HepG2 (cell line): ENCODE data around the gene CHKA. TPM values are rescaled to one million over a fixed set of nuclear protein-coding genes. Genes with fewer than 3 reads are reported as not detected.

Experiments used
- ATAC-seq: fragments of 200-7000 bp; cut with Tn5 transposase; 3 replicates; pipeline ENCODE4 v1.9.1; 2020; ENCODE audit warnings: mild to moderate bottlenecking, moderate library complexity
- BruUV-seq: library from RNA; stranded (reverse); fragments of 400-500 nt; replicated peaks from 2 replicates; lab custom pipeline; 2021; lab: Mats Ljungman, UMichigan
- CTCF ChIA-PET: fragments of 300-600 bp; formaldehyde crosslinking; extraction: SDS; loops from one replicate; lab custom pipeline; 2021; ENCODE audit warnings: low total read pairs, inconsistent platforms, low intra/inter-chr PET ratio; lab: Yijun Ruan, JAX
- POLR2A ChIA-PET: fragments of 350-600 bp; sonication (Branson Sonifier 250); formaldehyde crosslinking; loops from one replicate; lab custom pipeline; 2020; ENCODE audit warnings: antibody characterized with exemption, inconsistent platforms; lab: Yijun Ruan, JAX
- DNase-seq: peaks from one replicate; pipeline ENCODE4 v3.0.0-alpha.2; 2015; ENCODE audit warnings: low spot score
- FAIRE-seq: peaks from 3 replicates; lab custom pipeline; 2011; peaks lifted over from hg19 to GRCh38; lab: Jason Lieb, UNC
- H2AFZ ChIP-seq: one replicate; pipeline ENCODE4 v1.6.1; 2011; ENCODE audit warnings: low read length, inconsistent platforms
- H3K27ac ChIP-seq: fragments of 300-600 bp; 3 replicates; pipeline ENCODE4 v1.8.0; 2011; ENCODE audit warnings: mixed run types, mild to moderate bottlenecking, mixed read lengths, low read length, inconsistent platforms; ENCODE audit not compliant: insufficient read depth; ENCODE audit errors: extremely low read length
- H3K27me3 ChIP-seq, 2 experiments: fragments of 200-600 bp in 1 of 2; 2 replicates in 1 of 2; 3 replicates in 1 of 2; pipeline versions ENCODE4 v1.6.0 to v1.8.0; 2011; ENCODE audit warnings: low read length in 2 of 2, mild to moderate bottlenecking in 2 of 2, moderate library complexity in 2 of 2, inconsistent platforms in 1 of 2; ENCODE audit not compliant: insufficient read depth in 2 of 2, control insufficient read depth in 1 of 2
- H3K36me3 ChIP-seq, 2 experiments: fragments of 200-600 bp in 1 of 2; replicated peaks in 1 of 2; 2 replicates in 1 of 2; 3 replicates in 1 of 2; pipeline versions ENCODE4 v1.5.1 to v1.8.0; 2011; ENCODE audit warnings: low read length in 2 of 2, inconsistent platforms in 1 of 2; ENCODE audit not compliant: insufficient read depth in 2 of 2, control insufficient read depth in 1 of 2
- H3K4me1 ChIP-seq: 2 replicates; pipeline ENCODE4 v1.5.1; 2012; ENCODE audit warnings: low read length, inconsistent platforms; ENCODE audit not compliant: insufficient read depth
- H3K4me2 ChIP-seq: 2 replicates; pipeline ENCODE4 v1.6.0; 2011; ENCODE audit warnings: low read depth, low read length, inconsistent platforms
- H3K4me3 ChIP-seq, 3 experiments: fragments of 200-600 bp in 1 of 3; sonication (generic), shearing (Covaris generic) in 1 of 3; replicated peaks in 1 of 3; 2 replicates each; pipeline ENCODE4 v1.5.1; 2011 to 2016; ENCODE audit warnings: low read length in 3 of 3, inconsistent platforms in 2 of 3, low read depth in 2 of 3, mild to moderate bottlenecking in 2 of 3, control low read depth in 1 of 3, mixed read lengths in 1 of 3; ENCODE audit not compliant: insufficient read depth in 1 of 3
- H3K79me2 ChIP-seq: one replicate; pipeline ENCODE4 v1.6.1; 2011; ENCODE audit warnings: low read length, inconsistent platforms; ENCODE audit not compliant: insufficient read depth
- H3K9ac ChIP-seq: 2 replicates; pipeline ENCODE4 v1.6.0; 2011; ENCODE audit warnings: mild to moderate bottlenecking, low read depth, low read length, inconsistent platforms; ENCODE audit not compliant: insufficient read depth
- H3K9me3 ChIP-seq: 2 replicates; pipeline ENCODE4 v1.5.1; 2012; ENCODE audit warnings: mild to moderate bottlenecking, low read length
- H4K20me1 ChIP-seq: 2 replicates; pipeline ENCODE4 v1.6.0; 2011; ENCODE audit warnings: inconsistent platforms, mild to moderate bottlenecking, low read length, moderate library complexity; ENCODE audit not compliant: insufficient read depth
- AKAP8 ChIP-seq: sonication (generic); formaldehyde crosslinking; IDR thresholded peaks from 2 replicates; pipeline ENCODE4 v1.5.1; 2020; ENCODE audit warnings: mild to moderate bottlenecking, missing genetic modification reagents
- FIP1L1 ChIP-seq: fragments of 200-400 bp; formaldehyde crosslinking; IDR thresholded peaks from 2 replicates; pipeline ENCODE4 v1.6.1; 2018; ENCODE audit warnings: low read depth, mild to moderate bottlenecking, low read length, moderate library complexity, borderline replicate concordance; ENCODE audit not compliant: insufficient read depth
- HNRNPL ChIP-seq: fragments of 200-400 bp; formaldehyde crosslinking; IDR thresholded peaks from 2 replicates; pipeline ENCODE4 v1.6.1; 2017; ENCODE audit warnings: mild to moderate bottlenecking, low read depth, low read length
- MYC ChIP-seq: sonication (generic); formaldehyde crosslinking; IDR thresholded peaks from 2 replicates; pipeline ENCODE4 v1.9.0; 2021; ENCODE audit warnings: missing genetic modification reagents, borderline replicate concordance
- NRL ChIP-seq: sonication (generic); formaldehyde crosslinking; IDR thresholded peaks from 2 replicates; pipeline ENCODE4 v1.5.0; 2020; ENCODE audit warnings: missing genetic modification reagents, mild to moderate bottlenecking, moderate library complexity, borderline replicate concordance
- PAF1 ChIP-seq: IDR thresholded peaks from 2 replicates; pipeline ENCODE4 v1.6.1; 2016; ENCODE audit warnings: missing genetic modification reagents, missing compliant biosample characterization
- POLR2A ChIP-seq, 2 experiments: IDR thresholded peaks; 2 replicates each; pipeline ENCODE4 v1.6.1; 2011; ENCODE audit warnings: low read depth in 2 of 2, low read length in 2 of 2, mild to moderate bottlenecking in 1 of 2, moderate library complexity in 1 of 2; ENCODE audit not compliant: insufficient read depth in 1 of 2
- RBM22 ChIP-seq: fragments of 200-400 bp; formaldehyde crosslinking; optimal IDR thresholded peaks from 2 replicates; pipeline ENCODE3; 2017; ENCODE audit warnings: mild to moderate bottlenecking, low read length, moderate library complexity
- SAFB2 ChIP-seq: sonication (generic); formaldehyde crosslinking; IDR thresholded peaks from 2 replicates; pipeline ENCODE4 v1.5.1; 2020; ENCODE audit warnings: missing genetic modification reagents, low read depth, mild to moderate bottlenecking, borderline replicate concordance
- SP4 ChIP-seq: sonication (generic); formaldehyde crosslinking; IDR thresholded peaks from 2 replicates; pipeline ENCODE4 v1.8.1; 2023; ENCODE audit warnings: mild to moderate bottlenecking, missing genetic modification reagents
- SPEN ChIP-seq: sonication (generic); formaldehyde crosslinking; IDR thresholded peaks from 2 replicates; pipeline ENCODE4 v1.5.1; 2020; ENCODE audit warnings: low read depth, mild to moderate bottlenecking, missing genetic modification reagents
- ZBTB21 ChIP-seq: sonication (generic); formaldehyde crosslinking; IDR thresholded peaks from 2 replicates; pipeline ENCODE4 v1.4.0; 2020; ENCODE audit warnings: missing genetic modification reagents
- ZNF546 ChIP-seq: sonication (generic); formaldehyde crosslinking; conservative IDR thresholded peaks from 2 replicates; pipeline ENCODE4 v1.8.1; 2023; ENCODE audit warnings: mild to moderate bottlenecking, missing genetic modification reagents
- ZNF572 ChIP-seq: sonication (generic); formaldehyde crosslinking; IDR thresholded peaks from 2 replicates; pipeline ENCODE4 v1.5.1; 2020; ENCODE audit warnings: mild to moderate bottlenecking, missing genetic modification reagents
- ZNF589 ChIP-seq: sonication (generic); formaldehyde crosslinking; conservative IDR thresholded peaks from 2 replicates; pipeline ENCODE4 v1.8.0; 2022; ENCODE audit warnings: mild to moderate bottlenecking, moderate library complexity, missing genetic modification reagents
- ZNF713 ChIP-seq: sonication (generic); formaldehyde crosslinking; IDR thresholded peaks from 2 replicates; pipeline ENCODE4 v1.4.0; 2020; ENCODE audit warnings: mild to moderate bottlenecking, missing genetic modification reagents
- WGBS: methylation state at CpG from one replicate; pipeline ENCODE4 v1.1.6; 2017; ENCODE audit warnings: low lambda C conversion rate; 5-methylcytosine and 5-hydroxymethylcytosine counted together
- in situ Hi-C: cut with HindIII; loops from 2 replicates; pipeline ENCODE4 v1.10.0; 2017; ENCODE audit warnings: low pct_unique_long_range_greater_than_20kb; ENCODE audit not compliant: extremely low pct_ligation_motif_present
- intact Hi-C: fragments of 100-400 bp; cut with micrococcal nuclease; formaldehyde crosslinking; loops from one replicate; pipeline ENCODE4 v1.10.0; 2022; ENCODE audit not compliant: unreplicated experiment
- polyA plus RNA-seq, 8 experiments: library from polyadenylated mRNA; depleted of rRNA in 3 of 8; stranded (reverse) in 7 of 8; unstranded in 1 of 8; fragments of >200 nt; fragmentation: Illumina TruSeq in 4 of 8; extraction: Trizol in 4 of 8; gene quantifications; 2 replicates each; pipeline versions ENCODE4 v1.2.1 to v1.2.3, GENCODE V29; 2011 to 2016; ENCODE audit warnings: low read depth in 4 of 8, missing spikeins in 1 of 8, mixed read lengths in 1 of 8; ENCODE audit not compliant: insufficient read depth in 1 of 8
- total RNA-seq, 5 experiments: library from RNA; depleted of rRNA; stranded (reverse); fragments of >200 nt; fragmentation: Illumina TruSeq; extraction: Trizol; gene quantifications; 2 replicates each; pipeline ENCODE4 v1.2.3, GENCODE V29; 2016; ENCODE audit warnings: low read depth in 1 of 5
- TF ChIP-seq, protein P1 (sequence below): IDR thresholded peaks from 2 replicates; pipeline ENCODE4 v1.6.1; 2012; ENCODE audit warnings: low read depth, low read length, improper control_type of control experiment
- TF ChIP-seq, protein P2 (sequence below): sonication (generic); formaldehyde crosslinking; IDR thresholded peaks from 2 replicates; pipeline ENCODE4 v1.4.0; 2020; ENCODE audit warnings: missing genetic modification reagents

The CHKA gene
- total and polyA plus RNA-seq, 2 of the 13 experiments (the other 11 are each of a cell fraction or from before 2014, with no cell fraction given): 71.6 to 92.7 TPM

DNA sequence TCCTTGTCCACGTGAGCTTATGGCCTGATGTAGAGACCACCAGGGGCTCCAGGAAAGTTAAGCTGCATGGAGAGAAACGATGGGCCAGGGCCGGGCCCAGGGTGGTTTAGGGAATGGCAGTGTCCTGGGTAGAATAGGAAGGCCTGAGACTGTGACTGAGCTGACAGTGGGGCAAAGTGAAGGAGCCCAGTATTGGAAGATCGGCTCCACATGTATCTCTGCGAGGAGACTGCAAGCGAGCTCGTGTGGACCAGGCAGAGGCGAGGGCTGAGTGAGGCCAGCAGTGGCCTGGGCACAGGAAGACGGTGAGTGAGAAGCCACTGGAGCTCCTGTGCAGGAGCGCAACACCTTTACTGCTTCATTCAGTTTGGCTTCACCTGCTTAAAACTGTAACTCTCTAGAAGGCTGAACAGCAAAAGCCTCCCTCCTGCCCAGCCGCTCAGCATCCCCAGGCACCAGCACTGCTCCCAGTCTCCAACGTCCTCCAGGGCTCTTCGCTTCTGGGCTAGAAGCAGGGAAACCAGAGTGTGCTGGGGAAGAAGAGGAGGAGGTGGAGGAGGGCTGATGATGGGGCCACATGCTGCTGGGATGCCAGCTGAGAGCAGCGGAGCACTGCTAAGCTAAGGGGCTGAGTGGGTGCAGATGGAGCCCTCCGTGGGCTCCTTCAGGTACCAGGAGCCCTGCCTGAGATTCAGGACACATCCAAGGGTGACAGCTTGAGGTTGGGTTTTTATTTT is 68.9 kb downstream of the CHKA start (continued):
- TF ChIP-seq, protein P1, sequence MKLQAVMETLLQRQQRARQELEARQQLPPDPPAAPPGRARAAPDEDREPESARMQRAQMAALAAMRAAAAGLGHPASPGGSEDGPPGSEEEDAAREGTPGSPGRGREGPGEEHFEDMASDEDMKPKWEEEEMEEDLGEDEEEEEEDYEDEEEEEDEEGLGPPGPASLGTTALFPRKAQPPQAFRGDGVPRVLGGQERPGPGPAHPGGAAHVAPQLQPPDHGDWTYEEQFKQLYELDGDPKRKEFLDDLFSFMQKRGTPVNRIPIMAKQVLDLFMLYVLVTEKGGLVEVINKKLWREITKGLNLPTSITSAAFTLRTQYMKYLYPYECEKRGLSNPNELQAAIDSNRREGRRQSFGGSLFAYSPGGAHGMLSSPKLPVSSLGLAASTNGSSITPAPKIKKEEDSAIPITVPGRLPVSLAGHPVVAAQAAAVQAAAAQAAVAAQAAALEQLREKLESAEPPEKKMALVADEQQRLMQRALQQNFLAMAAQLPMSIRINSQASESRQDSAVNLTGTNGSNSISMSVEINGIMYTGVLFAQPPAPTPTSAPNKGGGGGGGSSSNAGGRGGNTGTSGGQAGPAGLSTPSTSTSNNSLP: no peak
- TF ChIP-seq, protein P2, sequence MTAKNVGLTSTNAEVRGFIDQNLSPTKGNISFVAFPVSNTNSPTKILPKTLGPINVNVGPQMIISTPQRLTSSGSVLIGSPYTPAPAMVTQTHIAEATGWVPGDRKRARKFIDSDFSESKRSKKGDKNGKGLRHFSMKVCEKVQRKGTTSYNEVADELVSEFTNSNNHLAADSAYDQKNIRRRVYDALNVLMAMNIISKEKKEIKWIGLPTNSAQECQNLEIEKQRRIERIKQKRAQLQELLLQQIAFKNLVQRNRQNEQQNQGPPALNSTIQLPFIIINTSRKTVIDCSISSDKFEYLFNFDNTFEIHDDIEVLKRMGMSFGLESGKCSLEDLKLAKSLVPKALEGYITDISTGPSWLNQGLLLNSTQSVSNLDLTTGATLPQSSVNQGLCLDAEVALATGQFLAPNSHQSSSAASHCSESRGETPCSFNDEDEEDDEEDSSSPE (CRISPR knock-in tag): no peak
- TF ChIP-seq PAF1: peak; percentile 37
- TF ChIP-seq RBM22: peak; percentile 88
- TF ChIP-seq, all 625 proteins: peak for 11

DNA sequence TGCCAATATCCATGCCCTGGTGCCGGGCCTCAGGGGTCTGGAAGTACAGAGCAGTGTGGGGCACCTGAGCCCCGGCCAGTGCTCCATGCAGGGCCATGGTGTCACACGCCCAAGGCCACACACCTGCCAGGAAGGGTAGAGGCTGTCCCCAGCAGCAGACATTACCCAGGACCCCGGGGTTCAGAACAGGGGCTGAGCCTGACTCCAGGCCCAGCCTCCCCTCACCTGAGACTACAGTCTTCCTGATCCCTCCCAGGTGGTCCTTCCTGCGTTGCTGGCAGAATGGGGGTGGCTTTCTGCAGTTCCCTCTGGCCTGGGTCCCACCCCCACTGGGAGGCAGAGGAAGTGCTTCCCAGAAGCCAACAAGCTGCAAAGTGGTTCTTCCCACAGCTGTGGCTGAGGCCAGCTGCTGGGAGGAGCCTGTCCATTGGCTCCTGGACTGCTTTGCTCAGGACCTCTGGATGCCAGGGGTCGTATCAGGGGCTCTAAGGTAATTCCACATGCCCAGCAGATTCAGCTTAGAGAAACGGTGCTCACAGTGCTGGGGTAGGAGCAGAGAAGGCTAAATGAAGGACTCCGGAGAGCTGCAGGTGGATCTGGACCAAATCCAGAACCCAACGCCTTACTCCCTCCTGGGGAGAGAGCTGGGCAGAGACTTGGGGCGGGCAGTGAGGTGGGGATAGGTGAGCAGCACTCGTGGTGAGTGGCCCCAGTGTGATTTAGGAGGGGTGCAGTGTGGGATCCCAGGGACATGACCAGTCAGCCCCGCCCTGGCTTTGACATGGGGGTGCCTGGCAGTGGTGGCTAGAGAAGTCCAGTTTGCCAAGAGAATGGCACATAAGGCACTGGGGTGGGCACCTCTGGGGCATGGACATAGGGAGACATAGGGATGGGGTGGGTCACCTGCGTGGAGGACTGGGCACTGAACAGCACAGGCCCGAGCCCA is 69.7 kb downstream of the CHKA start:
- no peaks in the 10 kb centered on the region for H3K27me3 ChIP-seq
- peaks cover 5% of the 10 kb centered on the region; the same call in 1 of the 2 replicates for H4K20me1 ChIP-seq
- ATAC-seq (peak; percentile 17), DNase-seq (no peak), FAIRE-seq (no peak)
- no peaks in the 10 kb centered on the region for H3K9me3 ChIP-seq
- in situ Hi-C loops: no loop called here
- H3K27ac ChIP-seq: no peak overlapping the region
- intact Hi-C loops: no loop called here
- no peaks in the 10 kb centered on the region for H3K79me2 ChIP-seq
- H3K4me2 ChIP-seq: no peak overlapping the region
- H2AFZ ChIP-seq: no peak overlapping the region
- ChIA-PET POLR2A (interaction anchor here (1.1 to 2.8 kb wide), 7 partner anchors 9 to 41 kb away, joined by 3 to 11 read pairs (median 6); partner anchors contain the start of genes ALDH3B1 and TCIRG1), CTCF (no interaction called here)
- peaks cover 18 to 30% of the 10 kb centered on the region in 2 experiments for H3K36me3 ChIP-seq
- 95% methylated on average over 12 of the region's 14 CpGs for WGBS
- H3K4me1 ChIP-seq: no peaks in the 10 kb centered on the region
- no peak overlapping the region for H3K4me3 ChIP-seq
- H3K9ac ChIP-seq: no peak overlapping the region
- no TSS peak for BruUV-seq
- TF ChIP-seq HNRNPL: no peak
- no peak for TF ChIP-seq ZBTB21 (CRISPR knock-in tag)
- TF ChIP-seq SP4: no peak
- TF ChIP-seq SAFB2 (CRISPR knock-in tag): 0 out of 2 replicates have a peak, but pooled peaks have one; percentile 32
- TF ChIP-seq POLR2A (IDR thresholded peaks at IDR 0.05; ENCODE audit: insufficient read depth in 1 of 2, low read depth in 2 of 2, low read length in 2 of 2): peak in 1 of 2 experiments; percentile 60; a peak in 2 of 4 replicates
- no peak for TF ChIP-seq MYC (CRISPR knock-in tag)
- TF ChIP-seq ZNF546 (CRISPR knock-in tag): 0 out of 2 replicates have a peak, but pooled peaks have one; percentile 28
- peak; percentile 88 for TF ChIP-seq AKAP8 (CRISPR knock-in tag)
- no peak for TF ChIP-seq ZNF572
- TF ChIP-seq RBM22: peak; percentile 12
- TF ChIP-seq ZNF713 (CRISPR knock-in tag): no peak
- TF ChIP-seq SPEN (CRISPR knock-in tag): 0 out of 2 replicates have a peak, but pooled peaks have one; percentile 30
- TF ChIP-seq FIP1L1: 0 out of 2 replicates have a peak, but pooled peaks have one; percentile 2
- TF ChIP-seq NRL: 0 out of 2 replicates have a peak, but pooled peaks have one; percentile 13
- TF ChIP-seq ZNF589 (CRISPR knock-in tag): 0 out of 2 replicates have a peak, but pooled peaks have one; percentile 20
